Testis (tissue), 2 donors: ENCODE results near the gene PFKL.

Experiments
- CTCF ChIP-seq, 3 experiments: fragments of 450-650 bp in 2 of 3; fragments of 200-600 bp in 1 of 3; sonication (generic) in 1 of 3; IDR thresholded peaks; one replicate each; pipeline ENCODE4 v1.5.1; 2016 to 2019; ENCODE audit warnings: antibody characterized with exemption in 3 of 3, mild to moderate bottlenecking in 2 of 3, moderate library complexity in 1 of 3
- POLR2A ChIP-seq: fragments of 450-650 bp; IDR thresholded peaks from one replicate; pipeline ENCODE4 v1.6.1; 2017; ENCODE audit warnings: antibody characterized with exemption, mild to moderate bottlenecking, moderate library complexity

GRCh38 chr21:44316277-44316900, 16.5 kb downstream of the PFKL start:
- TF ChIP-seq POLR2A (no peak), CTCF (IDR thresholded peaks at IDR 0.05) (no peak)
